ENCODE results near the gene KDM5B.
"Not testable (repeated sequence)": the region's sequence is repeated elsewhere in the genome, so short reads cannot be mapped to it uniquely, and the experiment has no call there.

KDM5B gene

GRCh38 chr1:202834771-202835547 lies 26.7 kb upstream of the KDM5B start:
- DNase-seq (no peak), ATAC-seq (ENCODE audit: insufficient read depth, low read depth) (no peak)
- Histone ChIP-seq H3K4me3 (ENCODE audit: low read depth in 1 of 2, low read length in 2 of 2) (no peak overlapping the region), H3K27me3 (ENCODE audit: insufficient read depth, low read length, poor library complexity) (peaks cover 28% of the 10 kb centered on the region), H3K79me2 (ENCODE audit: insufficient read depth, low read length) (no peaks in the 10 kb centered on the region), H3K4me2 (ENCODE audit: insufficient read depth, low read length) (no peak overlapping the region), H2AFZ (ENCODE audit: low read depth, low read length) (no peak overlapping the region), H4K20me1 (ENCODE audit: insufficient read depth, low read length) (no peaks in the 10 kb centered on the region; the same call in 1 of the 2 replicates), H3K36me3 (ENCODE audit: insufficient read depth, low read length) (no peaks in the 10 kb centered on the region), H3K4me1 (ENCODE audit: insufficient read depth, low read length) (no peaks in the 10 kb centered on the region), H3K27ac (ENCODE audit: low read length) (no peak overlapping the region), H3K9me3 (ENCODE audit: insufficient read depth, low read length, severe bottlenecking) (no peaks in the 10 kb centered on the region), H3K9ac (ENCODE audit: low read depth, low read length) (no peak overlapping the region)
- no peak for TF ChIP-seq EZH2 (IDR thresholded peaks at IDR 0.05; ENCODE audit: borderline replicate concordance, low read depth, low read length, severe bottlenecking)
- TF ChIP-seq CTCF (IDR thresholded peaks at IDR 0.05; ENCODE audit: borderline replicate concordance, extremely low read depth, low read length, poor library complexity, severe bottlenecking): no peak

- Histone ChIP-seq H2AFZ (ENCODE audit: low read depth, low read length) (no peak overlapping the region), H3K27me3 (ENCODE audit: insufficient read depth, low read length, poor library complexity) (peaks cover 24% of the 10 kb centered on the region), H3K4me2 (ENCODE audit: insufficient read depth, low read length) (no peak overlapping the region), H3K9ac (ENCODE audit: low read depth, low read length) (no peak overlapping the region), H3K27ac (ENCODE audit: low read length) (no peak overlapping the region), H3K36me3 (ENCODE audit: insufficient read depth, low read length) (no peaks in the 10 kb centered on the region), H4K20me1 (ENCODE audit: insufficient read depth, low read length) (no peaks in the 10 kb centered on the region; the same call in 1 of the 2 replicates), H3K9me3 (ENCODE audit: insufficient read depth, low read length, severe bottlenecking) (no peaks in the 10 kb centered on the region), H3K4me3 (ENCODE audit: low read depth in 1 of 2, low read length in 2 of 2) (no peak overlapping the region), H3K4me1 (ENCODE audit: insufficient read depth, low read length) (no peaks in the 10 kb centered on the region), H3K79me2 (ENCODE audit: insufficient read depth, low read length) (no peaks in the 10 kb centered on the region)
- TF ChIP-seq CTCF (IDR thresholded peaks at IDR 0.05; ENCODE audit: borderline replicate concordance, extremely low read depth, low read length, poor library complexity, severe bottlenecking) (no peak), EZH2 (IDR thresholded peaks at IDR 0.05; ENCODE audit: borderline replicate concordance, low read depth, low read length, severe bottlenecking) (no peak)
- ATAC-seq (ENCODE audit: insufficient read depth, low read depth): no peak
- no peak for DNase-seq
Measured at GRCh38 chr1:202831906-202832305, 23.7 kb upstream of the KDM5B start.

GRCh38 chr1:202829223-202829622 lies 21.0 kb upstream of the KDM5B start:
- not testable (repeated sequence) for DNase-seq

GRCh38 chr1:202825748-202826147 lies 17.5 kb upstream of the KDM5B start:
- no peaks in the 10 kb centered on the region for H4K20me1 ChIP-seq (ENCODE audit: insufficient read depth, low read length)
- DNase-seq (no peak), ATAC-seq (ENCODE audit: insufficient read depth, low read depth) (no peak)
- H3K27ac ChIP-seq (ENCODE audit: low read length): no peak overlapping the region
- H3K9me3 ChIP-seq (ENCODE audit: insufficient read depth, low read length, severe bottlenecking): no peaks in the 10 kb centered on the region
- TF ChIP-seq CTCF (IDR thresholded peaks at IDR 0.05; ENCODE audit: borderline replicate concordance, extremely low read depth, low read length, poor library complexity, severe bottlenecking) (no peak), EZH2 (IDR thresholded peaks at IDR 0.05; ENCODE audit: borderline replicate concordance, low read depth, low read length, severe bottlenecking) (no peak)
- no peak overlapping the region for H3K4me3 ChIP-seq (ENCODE audit: low read depth in 1 of 2, low read length in 2 of 2)
- H3K79me2 ChIP-seq (ENCODE audit: insufficient read depth, low read length): no peaks in the 10 kb centered on the region
- H3K36me3 ChIP-seq (ENCODE audit: insufficient read depth, low read length): no peaks in the 10 kb centered on the region
- H3K4me2 ChIP-seq (ENCODE audit: insufficient read depth, low read length): no peak overlapping the region
- peaks cover 3% of the 10 kb centered on the region for H3K27me3 ChIP-seq (ENCODE audit: insufficient read depth, low read length, poor library complexity)
- no peak overlapping the region for H3K9ac ChIP-seq (ENCODE audit: low read depth, low read length)
- no peak overlapping the region for H2AFZ ChIP-seq (ENCODE audit: low read depth, low read length)
- H3K4me1 ChIP-seq (ENCODE audit: insufficient read depth, low read length): no peaks in the 10 kb centered on the region

More at GRCh38 chr1:202829223-202829622, 21.0 kb upstream of the KDM5B start:
- not testable (repeated sequence) for H3K4me2 ChIP-seq (ENCODE audit: insufficient read depth, low read length); ATAC-seq (ENCODE audit: insufficient read depth, low read depth); H3K9ac ChIP-seq (ENCODE audit: low read depth, low read length); H3K9me3 ChIP-seq (ENCODE audit: insufficient read depth, low read length, severe bottlenecking); H3K4me3 ChIP-seq (ENCODE audit: low read depth in 1 of 2, low read length in 2 of 2); H3K36me3 ChIP-seq (ENCODE audit: insufficient read depth, low read length); H3K27me3 ChIP-seq (ENCODE audit: insufficient read depth, low read length, poor library complexity); H3K27ac ChIP-seq (ENCODE audit: low read length); H4K20me1 ChIP-seq (ENCODE audit: insufficient read depth, low read length); H2AFZ ChIP-seq (ENCODE audit: low read depth, low read length); H3K79me2 ChIP-seq (ENCODE audit: insufficient read depth, low read length); H3K4me1 ChIP-seq (ENCODE audit: insufficient read depth, low read length)
